KG1 (cell line): Measurements from ENCODE around the gene PLXND1.
A peak's percentile ranks its signal among the peaks of the same experiment; 100 is the strongest.
"Not testable (repeated sequence)": the region's sequence is repeated elsewhere in the genome, so short reads cannot be mapped to it uniquely, and the experiment has no call there.

Experiments
- DNase-seq: peaks from one replicate; lab custom pipeline; 2025; lab: John Stamatoyannopoulos, UW

PLXND1 gene

GRCh38 chr3:129606636-129607390, at the start of gene PLXND1:
Gene PLXND1, minus strand, starts transcription at chr3:129606676. Its CDS starts 37 bp downstream, at chr3:129606639.
- no peak for DNase-seq

- no peak for DNase-seq
Observed at GRCh38 chr3:129655291-129655700, 48.8 kb upstream of the PLXND1 start.

- DNase-seq, result no peak
Observed at GRCh38 chr3:129654131-129654530, 47.7 kb upstream of the PLXND1 start.

- DNase-seq, result no peak
Observed at GRCh38 chr3:129653019-129653418, 46.5 kb upstream of the PLXND1 start.

GRCh38 chr3:129651435-129652202, 45.1 kb upstream of the PLXND1 start:
- DNase-seq, result no peak

- peak; percentile 44 for DNase-seq
Observed at GRCh38 chr3:129650256-129650872, 43.9 kb upstream of the PLXND1 start.

GRCh38 chr3:129648391-129648790, 41.9 kb upstream of the PLXND1 start:
- no peak for DNase-seq

GRCh38 chr3:129645286-129645685, 38.8 kb upstream of the PLXND1 start:
- DNase-seq, result no peak

GRCh38 chr3:129644836-129645235, 38.4 kb upstream of the PLXND1 start:
- no peak for DNase-seq

- not testable (repeated sequence) for DNase-seq
Observed at GRCh38 chr3:129641567-129642260, 35.2 kb upstream of the PLXND1 start.

GRCh38 chr3:129640985-129641384, 34.5 kb upstream of the PLXND1 start:
- DNase-seq, result not testable (repeated sequence)

GRCh38 chr3:129638481-129638880, 32.0 kb upstream of the PLXND1 start:
- DNase-seq, result no peak

- no peak for DNase-seq
Observed at GRCh38 chr3:129636082-129636481, 29.6 kb upstream of the PLXND1 start.

GRCh38 chr3:129635656-129636055, 29.2 kb upstream of the PLXND1 start:
- DNase-seq, result no peak

- no peak for DNase-seq
Observed at GRCh38 chr3:129633751-129634481, 27.4 kb upstream of the PLXND1 start.

- no peak for DNase-seq
Observed at GRCh38 chr3:129632977-129633376, 26.5 kb upstream of the PLXND1 start.

GRCh38 chr3:129632556-129632955, 26.1 kb upstream of the PLXND1 start:
- no peak for DNase-seq

- no peak for DNase-seq
Observed at GRCh38 chr3:129632056-129632455, 25.6 kb upstream of the PLXND1 start.

GRCh38 chr3:129629011-129629410, 22.5 kb upstream of the PLXND1 start:
- DNase-seq, result no peak

GRCh38 chr3:129628169-129628522, 21.7 kb upstream of the PLXND1 start:
- DNase-seq, result peak; percentile 80

GRCh38 chr3:129627350-129628168, 21.1 kb upstream of the PLXND1 start:
- DNase-seq, result peak; percentile 80
